Trophoblast cell (in vitro differentiated cells and primary cell): ENCODE data around the gene PROSER1.

Experiments used
- DNase-seq, 2 donors: peaks; one replicate each; pipeline ENCODE4 v3.0.0-alpha.2; 2016
- H2AFZ ChIP-seq: 2 replicates; pipeline ENCODE4 v1.6.1; 2013; ENCODE audit warnings: low read length, moderate library complexity, mild to moderate bottlenecking; ENCODE audit not compliant: insufficient read depth, poor library complexity
- H2AK5ac ChIP-seq: 2 replicates; pipeline ENCODE4 v1.6.1; 2013; ENCODE audit warnings: mild to moderate bottlenecking, low read length
- H2BK120ac ChIP-seq: 2 replicates; pipeline ENCODE4 v1.6.1; 2013; ENCODE audit warnings: low read length, mild to moderate bottlenecking, moderate library complexity; ENCODE audit not compliant: insufficient read depth, poor library complexity
- H2BK12ac ChIP-seq: 2 replicates; pipeline ENCODE4 v1.6.1; 2013; ENCODE audit warnings: mild to moderate bottlenecking, low read length, moderate library complexity
- H2BK5ac ChIP-seq: 2 replicates; pipeline ENCODE4 v1.6.1; 2013; ENCODE audit warnings: low read length, low read depth, moderate library complexity, mild to moderate bottlenecking; ENCODE audit not compliant: poor library complexity
- H3K14ac ChIP-seq: 2 replicates; pipeline ENCODE4 v1.6.1; 2013; ENCODE audit warnings: mild to moderate bottlenecking, low read length
- H3K18ac ChIP-seq: 2 replicates; pipeline ENCODE4 v1.6.1; 2013; ENCODE audit warnings: mild to moderate bottlenecking, low read length
- H3K23ac ChIP-seq: 2 replicates; pipeline ENCODE4 v1.6.1; 2013; ENCODE audit warnings: low read length
- H3K27ac ChIP-seq: 2 replicates; pipeline ENCODE4 v1.5.1; 2013; ENCODE audit warnings: low read depth, mild to moderate bottlenecking, inconsistent platforms, low read length, moderate library complexity
- H3K27me3 ChIP-seq: 2 replicates; pipeline ENCODE4 v1.6.1; 2013; ENCODE audit warnings: inconsistent platforms, mild to moderate bottlenecking, low read length, moderate library complexity; ENCODE audit not compliant: insufficient read depth
- H3K36me3 ChIP-seq, 2 experiments: 1 replicate in 1 of 2; 2 replicates in 1 of 2; pipeline ENCODE4 v1.6.1; 2013; ENCODE audit warnings: low read length in 2 of 2, mild to moderate bottlenecking in 2 of 2, moderate library complexity in 1 of 2; ENCODE audit not compliant: insufficient read depth in 2 of 2, control insufficient read depth in 1 of 2
- H3K4ac ChIP-seq: 2 replicates; pipeline ENCODE4 v1.6.1; 2013; ENCODE audit warnings: low read depth, mild to moderate bottlenecking, low read length, moderate library complexity
- H3K4me1 ChIP-seq, 2 experiments: 1 replicate in 1 of 2; 2 replicates in 1 of 2; pipeline ENCODE4 v1.6.1; 2013; ENCODE audit warnings: low read length in 2 of 2, mild to moderate bottlenecking in 2 of 2, moderate library complexity in 1 of 2; ENCODE audit not compliant: insufficient read depth in 2 of 2, control insufficient read depth in 1 of 2
- H3K4me2 ChIP-seq: 2 replicates; pipeline ENCODE4 v1.6.1; 2013; ENCODE audit warnings: inconsistent platforms, mild to moderate bottlenecking, low read length, moderate library complexity
- H3K4me3 ChIP-seq: 2 replicates; pipeline ENCODE4 v1.5.1; 2013; ENCODE audit warnings: mild to moderate bottlenecking, low read depth, low read length, inconsistent platforms
- H3K79me1 ChIP-seq: one replicate; pipeline ENCODE4 v1.6.1; 2013; ENCODE audit warnings: low read length
- H3K79me2 ChIP-seq: 2 replicates; pipeline ENCODE4 v1.6.1; 2013; ENCODE audit warnings: low read length, mild to moderate bottlenecking; ENCODE audit not compliant: control insufficient read depth, insufficient read depth, poor library complexity
- H3K9ac ChIP-seq: 2 replicates; pipeline ENCODE4 v1.6.1; 2013; ENCODE audit warnings: mild to moderate bottlenecking, low read length
- H3K9me3 ChIP-seq: 2 replicates; pipeline ENCODE4 v1.6.1; 2013; ENCODE audit warnings: low read depth, mild to moderate bottlenecking, control low read depth, inconsistent platforms, low read length; ENCODE audit not compliant: insufficient read depth
- H4K12ac ChIP-seq: 2 replicates; pipeline ENCODE4 v1.6.1; 2013; ENCODE audit warnings: low read depth, mild to moderate bottlenecking, low read length, moderate library complexity
- H4K8ac ChIP-seq: 2 replicates; pipeline ENCODE4 v1.6.1; 2013; ENCODE audit warnings: low read depth, mild to moderate bottlenecking, low read length, moderate library complexity
- H4K91ac ChIP-seq: one replicate; pipeline ENCODE4 v1.6.1; 2013; ENCODE audit warnings: low read depth, mild to moderate bottlenecking, low read length, moderate library complexity
- WGBS: extraction: QIAGEN DNeasy Blood & Tissue Kit; methylation state at CpG from one replicate; pipeline ENCODE4 v1.1.7; 2013; ENCODE audit warnings: missing lambda C conversion rate; ENCODE audit not compliant: insufficient read length, insufficient coverage; ENCODE audit errors: extremely low coverage; 5-methylcytosine and 5-hydroxymethylcytosine counted together

Gene PROSER1

GRCh38 chr13:38965281-38965680, 72.6 kb downstream of the PROSER1 start:
- H2AFZ ChIP-seq: no peak overlapping the region
- H3K79me2 ChIP-seq: no peaks in the 10 kb centered on the region
- H2AK5ac ChIP-seq: no peak overlapping the region
- H2BK12ac ChIP-seq: no peak overlapping the region
- WGBS: no CpG with 5 or more reads among the region's 4 CpGs
- H4K12ac ChIP-seq: no peak overlapping the region
- H4K91ac ChIP-seq: no peak overlapping the region
- no peak overlapping the region for H3K23ac ChIP-seq
- H3K18ac ChIP-seq: no peak overlapping the region
- H3K79me1 ChIP-seq: no peaks in the 10 kb centered on the region
- H3K9me3 ChIP-seq: no peaks in the 10 kb centered on the region
- no peak for DNase-seq
- no peak overlapping the region for H3K4me3 ChIP-seq
- no peak overlapping the region for H3K9ac ChIP-seq
- H3K27ac ChIP-seq: no peak overlapping the region
- no peaks in the 10 kb centered on the region for H3K4me1 ChIP-seq
- H3K4me2 ChIP-seq: no peak overlapping the region
- H3K4ac ChIP-seq: no peak overlapping the region
- no peaks in the 10 kb centered on the region for H3K27me3 ChIP-seq
- H3K14ac ChIP-seq: no peak overlapping the region
- no peaks in the 10 kb centered on the region for H3K36me3 ChIP-seq
- H2BK120ac ChIP-seq: no peak overlapping the region
- no peak overlapping the region for H2BK5ac ChIP-seq
- H4K8ac ChIP-seq: no peak overlapping the region

- no peak overlapping the region for H2AFZ ChIP-seq
- H2BK120ac ChIP-seq: no peak overlapping the region
- DNase-seq: no peak
- peaks cover 3% of the 10 kb centered on the region for H3K9me3 ChIP-seq
- H3K27ac ChIP-seq: no peak overlapping the region
- H2BK5ac ChIP-seq: no peak overlapping the region
- no peak overlapping the region for H2BK12ac ChIP-seq
- H4K8ac ChIP-seq: no peak overlapping the region
- H3K14ac ChIP-seq: no peak overlapping the region
- no peak overlapping the region for H2AK5ac ChIP-seq
- H4K12ac ChIP-seq: no peak overlapping the region
- H3K23ac ChIP-seq: no peak overlapping the region
- H3K4me2 ChIP-seq: no peak overlapping the region
- H3K4ac ChIP-seq: no peak overlapping the region
- no peak overlapping the region for H3K4me3 ChIP-seq
- H3K79me2 ChIP-seq: no peaks in the 10 kb centered on the region
- H3K4me1 ChIP-seq: no peaks in the 10 kb centered on the region
- H3K18ac ChIP-seq: no peak overlapping the region
- H3K79me1 ChIP-seq: no peaks in the 10 kb centered on the region
- H3K9ac ChIP-seq: no peak overlapping the region
- no peak overlapping the region for H4K91ac ChIP-seq
- H3K36me3 ChIP-seq: no peaks in the 10 kb centered on the region
- H3K27me3 ChIP-seq: no peaks in the 10 kb centered on the region
Measured at GRCh38 chr13:38960175-38960574, 77.7 kb downstream of the PROSER1 start.
